HCT116 (cell line): ENCODE data around the gene FAM114A1.

Experiments
- EZH2 ChIP-seq: fragments of 200-600 bp; sonication (generic); IDR thresholded peaks from 2 replicates; pipeline ENCODE4 v1.6.1; 2017; ENCODE audit warnings: antibody characterized with exemption, mixed run types
- EZH2phosphoT487 ChIP-seq: fragments of 200-600 bp; IDR thresholded peaks from 2 replicates; pipeline ENCODE4 v1.6.1; 2018; ENCODE audit warnings: antibody characterized with exemption, borderline replicate concordance
- JUND ChIP-seq: IDR thresholded peaks from 2 replicates; pipeline ENCODE4 v1.6.1; 2012
- POLR2A ChIP-seq: IDR thresholded peaks from 2 replicates; pipeline ENCODE4 v1.7.0; 2011; ENCODE audit warnings: borderline replicate concordance; ENCODE audit not compliant: insufficient read depth, insufficient read length; ENCODE audit errors: extremely low read depth
- POLR2AphosphoS5 ChIP-seq: IDR thresholded peaks from 2 replicates; pipeline ENCODE4 v1.6.1; 2011; ENCODE audit warnings: mild to moderate bottlenecking, low read depth, low read length, moderate library complexity
- RAD21 ChIP-seq: IDR thresholded peaks from 2 replicates; pipeline ENCODE4 v1.6.1; 2012; ENCODE audit warnings: low read depth, mild to moderate bottlenecking
- YY1 ChIP-seq: IDR thresholded peaks from 2 replicates; pipeline ENCODE4 v1.6.1; 2011; ENCODE audit warnings: low read length, low read depth, moderate library complexity, mild to moderate bottlenecking; ENCODE audit not compliant: insufficient replicate concordance; ENCODE audit errors: extremely low read depth
- ZFX ChIP-seq: fragments of 450-650 bp; IDR thresholded peaks from 2 replicates; pipeline ENCODE4 v1.6.1; 2017
- TF ChIP-seq, protein P1 (sequence below), 3 experiments: fragments of 200-600 bp in 1 of 3; sonication (generic) in 1 of 3; IDR thresholded peaks in 2 of 3; conservative IDR thresholded peaks in 1 of 3; 2 replicates each; pipeline ENCODE4 v1.5.1; 2012 to 2017; ENCODE audit warnings: low read depth in 2 of 3, low read length in 2 of 3, antibody characterized with exemption in 1 of 3, borderline replicate concordance in 1 of 3, control low read depth in 1 of 3, mild to moderate bottlenecking in 1 of 3, mixed read lengths in 1 of 3, mixed run types in 1 of 3, moderate library complexity in 1 of 3; ENCODE audit not compliant: insufficient read depth in 1 of 3
- TF ChIP-seq, protein P2 (sequence below): IDR thresholded peaks from 2 replicates; pipeline ENCODE4 v1.6.1; 2012; ENCODE audit warnings: low read depth
- TF ChIP-seq, protein P3 (sequence below): IDR thresholded peaks from 2 replicates; pipeline ENCODE4 v1.6.1; 2012
- TF ChIP-seq, protein P4 (sequence below): IDR thresholded peaks from 2 replicates; pipeline ENCODE4 v1.6.1; 2012
- TF ChIP-seq, protein P5 (sequence below): IDR thresholded peaks from 2 replicates; pipeline ENCODE4 v1.6.1; 2011; ENCODE audit warnings: mild to moderate bottlenecking, low read length, moderate library complexity; ENCODE audit not compliant: insufficient replicate concordance; ENCODE audit errors: extremely low read depth

DNA sequence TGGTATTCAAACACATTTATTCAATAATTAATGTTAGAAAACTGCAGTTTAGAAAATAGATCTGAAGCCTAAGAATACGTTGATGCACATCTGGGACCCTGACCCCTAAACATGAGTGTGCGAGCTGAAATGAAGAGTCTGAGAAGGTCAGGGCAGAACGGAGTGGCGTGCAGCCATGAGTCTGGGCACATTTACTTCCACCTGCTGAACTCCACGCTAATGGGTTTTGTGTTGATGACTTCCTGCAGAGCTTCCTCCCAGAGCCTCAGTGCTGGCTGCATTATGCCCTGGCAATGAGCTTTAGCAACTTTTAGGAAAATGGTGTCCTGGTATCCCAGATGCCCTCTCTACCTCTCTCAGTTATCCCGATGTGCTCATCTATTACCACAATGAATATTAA, 53.1 kb downstream of the FAM114A1 start:
- TF ChIP-seq, protein P1, sequence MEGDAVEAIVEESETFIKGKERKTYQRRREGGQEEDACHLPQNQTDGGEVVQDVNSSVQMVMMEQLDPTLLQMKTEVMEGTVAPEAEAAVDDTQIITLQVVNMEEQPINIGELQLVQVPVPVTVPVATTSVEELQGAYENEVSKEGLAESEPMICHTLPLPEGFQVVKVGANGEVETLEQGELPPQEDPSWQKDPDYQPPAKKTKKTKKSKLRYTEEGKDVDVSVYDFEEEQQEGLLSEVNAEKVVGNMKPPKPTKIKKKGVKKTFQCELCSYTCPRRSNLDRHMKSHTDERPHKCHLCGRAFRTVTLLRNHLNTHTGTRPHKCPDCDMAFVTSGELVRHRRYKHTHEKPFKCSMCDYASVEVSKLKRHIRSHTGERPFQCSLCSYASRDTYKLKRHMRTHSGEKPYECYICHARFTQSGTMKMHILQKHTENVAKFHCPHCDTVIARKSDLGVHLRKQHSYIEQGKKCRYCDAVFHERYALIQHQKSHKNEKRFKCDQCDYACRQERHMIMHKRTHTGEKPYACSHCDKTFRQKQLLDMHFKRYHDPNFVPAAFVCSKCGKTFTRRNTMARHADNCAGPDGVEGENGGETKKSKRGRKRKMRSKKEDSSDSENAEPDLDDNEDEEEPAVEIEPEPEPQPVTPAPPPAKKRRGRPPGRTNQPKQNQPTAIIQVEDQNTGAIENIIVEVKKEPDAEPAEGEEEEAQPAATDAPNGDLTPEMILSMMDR (IDR thresholded peaks at IDR 0.05 in 2 of 3, conservative IDR thresholded peaks at IDR 0.05 in 1 of 3; ENCODE audit: borderline replicate concordance in 1 of 3, insufficient read depth in 1 of 3, low read depth in 2 of 3, low read length in 2 of 3): no peak
- TF ChIP-seq RAD21 (no peak), JUND (no peak), YY1 (no peak), POLR2A (no peak), EZH2phosphoT487 (no peak), ZFX (no peak), POLR2AphosphoS5 (no peak), EZH2 (no peak)
- TF ChIP-seq, protein P2, sequence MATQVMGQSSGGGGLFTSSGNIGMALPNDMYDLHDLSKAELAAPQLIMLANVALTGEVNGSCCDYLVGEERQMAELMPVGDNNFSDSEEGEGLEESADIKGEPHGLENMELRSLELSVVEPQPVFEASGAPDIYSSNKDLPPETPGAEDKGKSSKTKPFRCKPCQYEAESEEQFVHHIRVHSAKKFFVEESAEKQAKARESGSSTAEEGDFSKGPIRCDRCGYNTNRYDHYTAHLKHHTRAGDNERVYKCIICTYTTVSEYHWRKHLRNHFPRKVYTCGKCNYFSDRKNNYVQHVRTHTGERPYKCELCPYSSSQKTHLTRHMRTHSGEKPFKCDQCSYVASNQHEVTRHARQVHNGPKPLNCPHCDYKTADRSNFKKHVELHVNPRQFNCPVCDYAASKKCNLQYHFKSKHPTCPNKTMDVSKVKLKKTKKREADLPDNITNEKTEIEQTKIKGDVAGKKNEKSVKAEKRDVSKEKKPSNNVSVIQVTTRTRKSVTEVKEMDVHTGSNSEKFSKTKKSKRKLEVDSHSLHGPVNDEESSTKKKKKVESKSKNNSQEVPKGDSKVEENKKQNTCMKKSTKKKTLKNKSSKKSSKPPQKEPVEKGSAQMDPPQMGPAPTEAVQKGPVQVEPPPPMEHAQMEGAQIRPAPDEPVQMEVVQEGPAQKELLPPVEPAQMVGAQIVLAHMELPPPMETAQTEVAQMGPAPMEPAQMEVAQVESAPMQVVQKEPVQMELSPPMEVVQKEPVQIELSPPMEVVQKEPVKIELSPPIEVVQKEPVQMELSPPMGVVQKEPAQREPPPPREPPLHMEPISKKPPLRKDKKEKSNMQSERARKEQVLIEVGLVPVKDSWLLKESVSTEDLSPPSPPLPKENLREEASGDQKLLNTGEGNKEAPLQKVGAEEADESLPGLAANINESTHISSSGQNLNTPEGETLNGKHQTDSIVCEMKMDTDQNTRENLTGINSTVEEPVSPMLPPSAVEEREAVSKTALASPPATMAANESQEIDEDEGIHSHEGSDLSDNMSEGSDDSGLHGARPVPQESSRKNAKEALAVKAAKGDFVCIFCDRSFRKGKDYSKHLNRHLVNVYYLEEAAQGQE: no peak
- TF ChIP-seq, protein P3, sequence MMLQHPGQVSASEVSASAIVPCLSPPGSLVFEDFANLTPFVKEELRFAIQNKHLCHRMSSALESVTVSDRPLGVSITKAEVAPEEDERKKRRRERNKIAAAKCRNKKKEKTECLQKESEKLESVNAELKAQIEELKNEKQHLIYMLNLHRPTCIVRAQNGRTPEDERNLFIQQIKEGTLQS: no peak
- TF ChIP-seq, protein P4, sequence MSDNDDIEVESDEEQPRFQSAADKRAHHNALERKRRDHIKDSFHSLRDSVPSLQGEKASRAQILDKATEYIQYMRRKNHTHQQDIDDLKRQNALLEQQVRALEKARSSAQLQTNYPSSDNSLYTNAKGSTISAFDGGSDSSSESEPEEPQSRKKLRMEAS: no peak
- TF ChIP-seq, protein P5, sequence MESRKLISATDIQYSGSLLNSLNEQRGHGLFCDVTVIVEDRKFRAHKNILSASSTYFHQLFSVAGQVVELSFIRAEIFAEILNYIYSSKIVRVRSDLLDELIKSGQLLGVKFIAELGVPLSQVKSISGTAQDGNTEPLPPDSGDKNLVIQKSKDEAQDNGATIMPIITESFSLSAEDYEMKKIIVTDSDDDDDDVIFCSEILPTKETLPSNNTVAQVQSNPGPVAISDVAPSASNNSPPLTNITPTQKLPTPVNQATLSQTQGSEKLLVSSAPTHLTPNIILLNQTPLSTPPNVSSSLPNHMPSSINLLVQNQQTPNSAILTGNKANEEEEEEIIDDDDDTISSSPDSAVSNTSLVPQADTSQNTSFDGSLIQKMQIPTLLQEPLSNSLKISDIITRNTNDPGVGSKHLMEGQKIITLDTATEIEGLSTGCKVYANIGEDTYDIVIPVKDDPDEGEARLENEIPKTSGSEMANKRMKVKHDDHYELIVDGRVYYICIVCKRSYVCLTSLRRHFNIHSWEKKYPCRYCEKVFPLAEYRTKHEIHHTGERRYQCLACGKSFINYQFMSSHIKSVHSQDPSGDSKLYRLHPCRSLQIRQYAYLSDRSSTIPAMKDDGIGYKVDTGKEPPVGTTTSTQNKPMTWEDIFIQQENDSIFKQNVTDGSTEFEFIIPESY: no peak
